B cell (primary cell): ENCODE results near the gene SWAP70. TPM values are rescaled to one million over a fixed set of nuclear protein-coding genes. Genes with fewer than 3 reads are reported as not detected.

ENCODE experiments used
- ATAC-seq: fragments of 200-7000 bp; cut with Tn5 transposase; one replicate; pipeline ENCODE4 v1.10.0; 2021; ENCODE audit warnings: low read depth, mild to moderate bottlenecking, moderate number of reproducible peaks, moderate library complexity
- CTCF ChIA-PET: fragments of 350-600 bp; sonication (Branson Sonifier 250); formaldehyde crosslinking; loops from one replicate; lab custom pipeline; 2021; ENCODE audit warnings: antibody characterized with exemption, inconsistent platforms; lab: Charles Lee
- POLR2A ChIA-PET: fragments of 350-600 bp; sonication (Branson Sonifier 250); formaldehyde crosslinking; loops from one replicate; lab custom pipeline; 2021; ENCODE audit warnings: antibody characterized with exemption; lab: Charles Lee
- DNase-seq: peaks from one replicate; pipeline ENCODE4 v3.0.0; 2013
- H2AFZ ChIP-seq: 2 replicates; pipeline ENCODE4 v1.6.1; 2012; ENCODE audit warnings: mild to moderate bottlenecking, low read depth, low read length; ENCODE audit not compliant: insufficient read depth, poor library complexity, severe bottlenecking
- H3K27ac ChIP-seq, 2 donors: 1 replicate in 1 of 2; 2 replicates in 1 of 2; pipeline ENCODE4 v1.5.1; 2012 to 2013; ENCODE audit warnings: low read length in 2 of 2, mild to moderate bottlenecking in 2 of 2, moderate library complexity in 1 of 2
- H3K27me3 ChIP-seq, 4 experiments: fragments of 200-600 bp in 1 of 4; sonication (generic) in 1 of 4; replicated peaks in 1 of 4; 1 replicate in 2 of 4; 2 replicates in 2 of 4; pipeline versions ENCODE4 v1.6.1 to v1.7.0; 2013 to 2016; ENCODE audit warnings: low read length in 3 of 4, mild to moderate bottlenecking in 2 of 4, mixed read lengths in 1 of 4, moderate library complexity in 1 of 4; ENCODE audit not compliant: insufficient read depth in 4 of 4, control insufficient read depth in 3 of 4; ENCODE audit errors: control extremely low read depth in 1 of 4
- H3K36me3 ChIP-seq, 2 experiments: replicated peaks in 1 of 2; 1 replicate in 1 of 2; 2 replicates in 1 of 2; pipeline versions ENCODE4 v1.6.1 to v1.7.1; 2013; ENCODE audit warnings: low read length in 1 of 2; ENCODE audit not compliant: insufficient read depth in 2 of 2, control insufficient read depth in 1 of 2; ENCODE audit errors: control extremely low read depth in 1 of 2, extremely low read depth in 1 of 2
- H3K4me1 ChIP-seq, 2 donors: fragments of 200-600 bp in 1 of 2; sonication (generic) in 1 of 2; 1 replicate in 1 of 2; 2 replicates in 1 of 2; pipeline versions ENCODE4 v1.5.1 to v1.6.1; 2013 to 2017; ENCODE audit warnings: low read length in 2 of 2; ENCODE audit not compliant: control insufficient read depth in 2 of 2, insufficient read depth in 2 of 2
- H3K4me2 ChIP-seq: replicated peaks from 2 replicates; pipeline ENCODE3; 2012; ENCODE audit warnings: mild to moderate bottlenecking, low read depth, low read length; ENCODE audit not compliant: poor library complexity, severe bottlenecking
- H3K4me3 ChIP-seq, 5 experiments: fragments of 200-600 bp in 1 of 5; sonication (generic) in 1 of 5; 1 replicate in 3 of 5; 2 replicates in 2 of 5; pipeline versions ENCODE4 v1.5.1 to v1.7.0; 2011 to 2016; ENCODE audit warnings: low read length in 4 of 5, mild to moderate bottlenecking in 4 of 5, low read depth in 2 of 5, control low read depth in 1 of 5, moderate library complexity in 1 of 5; ENCODE audit not compliant: insufficient read depth in 1 of 5; ENCODE audit errors: control extremely low read depth in 1 of 5, extremely low read depth in 1 of 5
- H3K79me2 ChIP-seq: fragments of 200-600 bp; sonication (generic); one replicate; pipeline ENCODE4 v1.6.0; 2016; ENCODE audit warnings: low read length; ENCODE audit not compliant: control insufficient read depth, insufficient read depth
- H3K9ac ChIP-seq: fragments of 200-600 bp; sonication (generic); 2 replicates; pipeline ENCODE4 v1.6.1; 2017; ENCODE audit warnings: mild to moderate bottlenecking, low read length, moderate library complexity
- H3K9me3 ChIP-seq, 3 donors: one replicate each; pipeline versions ENCODE4 v1.6.1 to v1.7.1; 2013; ENCODE audit warnings: low read length in 2 of 3; ENCODE audit not compliant: control insufficient read depth in 2 of 3, insufficient read depth in 1 of 3; ENCODE audit errors: control extremely low read depth in 1 of 3
- H4K20me1 ChIP-seq: 2 replicates; pipeline ENCODE4 v1.6.0; 2012; ENCODE audit warnings: mild to moderate bottlenecking, low read length; ENCODE audit not compliant: insufficient read depth, control insufficient read depth, poor library complexity, severe bottlenecking
- H3K27ac Mint-ChIP-seq: one replicate; pipeline ENCODE4 v1.8.0; 2021; ENCODE audit warnings: mixed read lengths
- H3K27me3 Mint-ChIP-seq: one replicate; pipeline ENCODE4 v1.8.0; 2021; ENCODE audit warnings: mixed read lengths
- H3K4me1 Mint-ChIP-seq: one replicate; pipeline ENCODE4 v1.8.0; 2021; ENCODE audit warnings: mixed read lengths
- H3K4me3 Mint-ChIP-seq: one replicate; pipeline ENCODE4 v1.8.0; 2021; ENCODE audit warnings: mixed read lengths
- H3K9me3 Mint-ChIP-seq: one replicate; pipeline ENCODE4 v1.8.0; 2022; ENCODE audit warnings: mixed read lengths; ENCODE audit not compliant: insufficient read depth
- CTCF ChIP-seq: fragments of 200-600 bp; IDR thresholded peaks from one replicate; pipeline ENCODE4 v1.8.0; 2022; ENCODE audit warnings: antibody characterized with exemption, mild to moderate bottlenecking
- EZH2 ChIP-seq: IDR thresholded peaks from 2 replicates; pipeline ENCODE4 v1.6.1; 2012; ENCODE audit warnings: borderline replicate concordance, low read depth, mild to moderate bottlenecking, moderate library complexity, low read length; ENCODE audit not compliant: insufficient read depth, poor library complexity, severe bottlenecking
- WGBS: methylation state at CpG from one replicate; pipeline ENCODE4 v1.1.5; 2013; ENCODE audit warnings: missing lambda C conversion rate; ENCODE audit not compliant: insufficient coverage; 5-methylcytosine and 5-hydroxymethylcytosine counted together
- intact Hi-C: fragments of 100-400 bp; cut with micrococcal nuclease; formaldehyde crosslinking; loops from one replicate; pipeline ENCODE4 v1.10.0; 2022
- polyA plus RNA-seq: library from polyadenylated mRNA; depleted of rRNA; stranded (reverse); fragments of >200 nt; gene quantifications from 2 replicates; pipeline ENCODE4 v1.2.3, GENCODE V29; 2012
- total RNA-seq, 2 donors: library from RNA; stranded (reverse); fragments of 120-200 nt in 1 of 2; gene quantifications; 1 replicate in 1 of 2; 2 replicates in 1 of 2; pipeline versions ENCODE4 v1.2.3 to v1.2.4, GENCODE V29; 2013 to 2022

The SWAP70 gene
- total and polyA plus RNA-seq, 2 donors (not counting 1 experiment from before 2014, with no cell fraction given), result 69.8 to 200 TPM

- Mint-ChIP-seq H3K9me3 (no peaks in the 10 kb centered on the region), H3K4me1 (peaks cover 36% of the 10 kb centered on the region), H3K27ac (peak overlapping the region; percentile 57), H3K27me3 (no peaks in the 10 kb centered on the region), H3K4me3 (no peak overlapping the region)
- ChIA-PET POLR2A (no interaction called here), CTCF (interaction anchor here (1.6 to 1.9 kb wide), 3 partner anchors 22 to 542 kb away, joined by 3 to 8 read pairs (median 7); no protein-coding TSS in a partner anchor)
- Histone ChIP-seq H2AFZ (no peak overlapping the region), H3K9me3 (no peaks in the 10 kb centered on the region), H3K4me3 (no peak overlapping the region), H3K36me3 (peaks cover 1 to 2% of the 10 kb centered on the region in 2 experiments), H4K20me1 (no peaks in the 10 kb centered on the region), H3K27me3 (no peaks in the 10 kb centered on the region), H3K9ac (no peak overlapping the region), H3K79me2 (peaks cover 23% of the 10 kb centered on the region), H3K4me2 (no peak overlapping the region), H3K4me1 (peaks cover 0 to 6% of the 10 kb centered on the region in 2 donors), H3K27ac (no peak overlapping the region)
- 59% methylated on average over 5 of the region's 5 CpGs for WGBS
- no peak for TF ChIP-seq EZH2
- no peak for TF ChIP-seq CTCF
- ATAC-seq (no peak), DNase-seq (no peak)
- intact Hi-C loops, result no loop called here
Observed at GRCh38 chr11:9765320-9766101, 101.6 kb downstream of the SWAP70 start.

GRCh38 chr11:9769621-9770020 lies 105.7 kb downstream of the SWAP70 start:
- no peak for DNase-seq
- H3K27me3 Mint-ChIP-seq, result no peaks in the 10 kb centered on the region
- WGBS, result 94% methylated on average over 3 of the region's 4 CpGs
- CTCF ChIA-PET, result no interaction called here
- Histone ChIP-seq H3K27me3 (no peaks in the 10 kb centered on the region), H3K9me3 (no peaks in the 10 kb centered on the region), H3K4me1 (peaks cover 0 to 6% of the 10 kb centered on the region in 2 donors), H3K9ac (no peak overlapping the region), H3K36me3 (peaks cover 1 to 2% of the 10 kb centered on the region in 2 experiments), H4K20me1 (no peaks in the 10 kb centered on the region), H3K4me2 (no peak overlapping the region), H3K79me2 (peaks cover 7% of the 10 kb centered on the region), H2AFZ (no peak overlapping the region), H3K4me3 (no peak overlapping the region), H3K27ac (no peak overlapping the region)
- intact Hi-C loops, result no loop called here
- TF ChIP-seq CTCF, result no peak
- TF ChIP-seq EZH2, result no peak
- H3K27ac Mint-ChIP-seq, result no peak overlapping the region
- H3K9me3 Mint-ChIP-seq, result no peaks in the 10 kb centered on the region
- ATAC-seq, result no peak
- POLR2A ChIA-PET, result no interaction called here
- no peak overlapping the region for H3K4me3 Mint-ChIP-seq
- peaks cover 13% of the 10 kb centered on the region for H3K4me1 Mint-ChIP-seq
